Muscle of back (tissue), 13 donors: ENCODE measurements around the gene ZNF492. TPM values are rescaled to one million over a fixed set of nuclear protein-coding genes. Genes with fewer than 3 reads are reported as not detected.
A peak's percentile ranks its signal among the peaks of the same experiment; 100 is the strongest.

Experiments
- DNase-seq, 3 donors: peaks; one replicate each; pipeline versions ENCODE4 v3.0.0 to v3.0.0-alpha.2; 2013
- long read RNA-seq, 9 donors: transcript quantifications; one replicate each; lab custom pipeline, GENCODE V29; 2026
- polyA plus RNA-seq, 10 donors: library from polyadenylated mRNA; unstranded; fragments of 120-200 nt; gene quantifications; one replicate each; pipeline ENCODE4 v1.2.1, GENCODE V29; 2013; ENCODE audit not compliant: insufficient read length in 10 of 10

Gene ZNF492
- 1 to 10 TPM in 7 of 10 donors, under 1 TPM in 3; 0.87 to 1.9 (median 1.1) TPM for polyA plus RNA-seq
- long read RNA-seq, donor 1, result 0 reads
- long read RNA-seq, donor 2, full-length matches to known transcripts, result 2 of 2 reads
- long read RNA-seq, donor 2, partial matches to known transcripts, result 0 of 2 reads
- long read RNA-seq, donor 2, other reads (novel, unspliced or antisense), result 0 of 2 reads
- long read RNA-seq, donor 3, result 0 reads
- long read RNA-seq, donor 4, result 0 reads
- long read RNA-seq, donor 5, result 0 reads
- long read RNA-seq, donor 6, full-length matches to known transcripts, result 1 of 1 reads
- long read RNA-seq, donor 6, partial matches to known transcripts, result 0 of 1 reads
- long read RNA-seq, donor 6, other reads (novel, unspliced or antisense), result 0 of 1 reads
- long read RNA-seq, donor 7, result 0 reads
- long read RNA-seq, donor 8, full-length matches to known transcripts, result 2 of 2 reads
- long read RNA-seq, donor 8, partial matches to known transcripts, result 0 of 2 reads
- long read RNA-seq, donor 8, other reads (novel, unspliced or antisense), result 0 of 2 reads
- long read RNA-seq, donor 9, result 0 reads

GRCh38 chr19:22633706-22634449 lies at the start of gene ZNF492:
Gene ZNF492 (plus strand): TSS chr19:22634324. CDS start chr19:22653400, 19,076 bp downstream.
- peak; percentile 95 to 96 (median 95) for DNase-seq

GRCh38 chr19:22595422-22595821 lies 38.7 kb upstream of the ZNF492 start:
- no peak for DNase-seq

DNA sequence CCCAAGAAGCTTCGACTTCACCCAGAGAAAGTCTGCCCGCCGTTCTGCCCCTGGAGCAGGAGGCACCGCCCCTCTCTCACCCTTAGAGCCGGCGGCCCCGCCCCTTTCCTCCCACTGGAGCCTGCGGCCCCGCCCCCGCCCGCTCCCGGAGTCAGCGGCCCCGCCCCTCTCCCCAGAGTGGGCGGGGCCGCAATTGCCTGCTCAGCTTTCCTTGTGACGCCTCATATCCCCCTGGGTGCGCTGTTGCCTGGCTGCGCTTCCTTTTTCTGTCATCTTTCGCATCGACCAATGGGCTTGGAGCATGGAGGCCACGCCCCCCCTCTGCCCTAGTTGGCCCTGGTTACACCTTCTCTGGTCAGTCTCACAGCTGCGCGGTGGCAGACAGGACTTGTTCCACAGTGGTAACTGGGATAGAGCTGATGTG lies 38.2 kb upstream of the ZNF492 start:
- DNase-seq, result no peak

DNA sequence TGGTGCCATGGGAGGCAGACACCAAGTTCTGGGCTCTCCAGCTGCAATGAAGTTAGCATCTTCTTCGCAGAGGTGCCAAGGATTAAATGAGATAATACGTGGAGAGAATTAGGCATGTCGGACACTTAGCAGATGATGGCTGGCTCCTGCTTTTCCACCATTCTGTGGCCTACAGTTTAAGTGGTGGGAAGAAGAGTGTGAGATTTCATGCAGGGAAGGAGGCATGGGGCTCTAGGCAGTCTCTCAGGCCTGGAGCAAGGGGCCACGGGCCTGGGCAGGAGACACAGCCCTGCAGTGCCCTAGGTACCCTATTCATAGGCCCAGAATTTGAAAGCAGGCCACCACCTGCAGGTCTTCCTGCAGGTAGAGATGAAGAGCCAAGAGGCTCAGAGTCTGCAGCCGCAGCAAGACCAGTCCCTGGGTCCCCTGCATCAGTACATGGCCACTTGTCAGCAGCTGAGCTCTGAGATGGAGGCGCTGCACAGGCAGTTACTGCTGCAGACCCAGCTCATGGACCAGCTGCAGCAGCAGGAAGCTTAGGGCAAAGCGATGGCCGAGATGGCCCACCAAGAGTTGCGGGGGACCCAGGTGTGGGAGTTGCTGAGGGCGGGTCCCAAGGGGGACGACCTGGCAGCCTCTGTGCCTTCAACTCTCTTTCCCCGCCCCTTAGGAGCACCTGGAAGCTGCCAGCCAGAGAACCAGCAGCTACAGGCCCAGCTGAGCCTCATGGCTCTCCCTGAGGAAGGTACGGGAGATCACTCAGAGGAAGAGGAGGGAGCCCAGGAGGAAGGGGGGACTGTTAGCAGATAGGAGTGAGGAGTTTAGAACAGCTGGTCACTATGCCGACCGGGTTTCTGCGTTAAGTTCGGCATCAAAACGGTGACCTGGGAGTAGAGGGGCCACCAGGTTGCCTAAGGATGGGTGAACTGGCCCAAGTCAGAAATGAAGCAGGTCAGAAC lies 33.2 kb upstream of the ZNF492 start:
- no peak for DNase-seq

- no peak for DNase-seq
Measured at GRCh38 chr19:22601906-22602630, 32.1 kb upstream of the ZNF492 start.

- DNase-seq, result no peak
Measured at GRCh38 chr19:22602631-22603272, 31.4 kb upstream of the ZNF492 start.

DNA sequence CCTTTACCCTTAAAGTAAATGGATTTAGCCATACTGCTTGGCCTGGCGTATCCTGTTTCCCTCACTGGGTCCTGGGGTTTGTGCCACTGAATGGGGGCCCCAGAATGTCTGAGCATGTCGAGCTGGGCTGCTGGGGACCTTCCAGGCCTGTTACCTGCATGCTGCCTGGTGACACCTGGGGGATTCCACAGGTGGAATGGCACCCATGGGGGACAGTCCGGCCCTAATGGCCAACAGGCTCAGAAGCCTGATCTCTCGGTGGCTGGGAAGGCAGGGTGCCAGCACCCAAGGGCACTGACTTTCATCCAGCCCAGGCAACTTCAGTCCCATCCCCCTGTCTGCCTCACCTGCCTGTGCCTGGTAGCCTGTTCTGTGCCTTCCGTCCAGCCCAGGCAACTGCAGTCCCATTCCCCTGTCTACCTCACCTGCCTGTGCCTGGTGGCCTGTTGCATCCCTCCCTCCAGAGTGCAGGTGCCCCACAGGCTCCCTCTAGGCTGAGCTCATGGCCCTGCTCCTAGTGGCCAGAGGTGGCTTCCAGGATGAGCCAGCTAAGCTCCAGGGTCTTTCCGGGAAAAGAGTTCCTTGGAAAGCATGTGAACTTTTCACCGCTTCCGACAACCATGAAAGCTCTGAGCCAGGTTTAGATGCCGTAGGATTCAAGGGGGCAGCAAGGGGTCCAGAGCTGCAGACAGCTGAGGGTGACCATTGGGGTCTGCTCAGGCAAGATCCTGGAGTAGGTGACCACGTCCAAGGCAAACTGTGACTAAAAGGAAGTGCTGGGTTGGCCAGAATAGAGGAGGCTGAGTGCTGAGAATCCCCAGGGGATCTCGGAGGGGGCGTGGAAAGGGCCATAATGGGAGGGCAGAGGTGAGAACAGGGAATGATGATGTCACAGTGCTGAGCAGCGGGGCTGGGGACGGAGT lies 30.3 kb upstream of the ZNF492 start:
- no peak for DNase-seq

DNA sequence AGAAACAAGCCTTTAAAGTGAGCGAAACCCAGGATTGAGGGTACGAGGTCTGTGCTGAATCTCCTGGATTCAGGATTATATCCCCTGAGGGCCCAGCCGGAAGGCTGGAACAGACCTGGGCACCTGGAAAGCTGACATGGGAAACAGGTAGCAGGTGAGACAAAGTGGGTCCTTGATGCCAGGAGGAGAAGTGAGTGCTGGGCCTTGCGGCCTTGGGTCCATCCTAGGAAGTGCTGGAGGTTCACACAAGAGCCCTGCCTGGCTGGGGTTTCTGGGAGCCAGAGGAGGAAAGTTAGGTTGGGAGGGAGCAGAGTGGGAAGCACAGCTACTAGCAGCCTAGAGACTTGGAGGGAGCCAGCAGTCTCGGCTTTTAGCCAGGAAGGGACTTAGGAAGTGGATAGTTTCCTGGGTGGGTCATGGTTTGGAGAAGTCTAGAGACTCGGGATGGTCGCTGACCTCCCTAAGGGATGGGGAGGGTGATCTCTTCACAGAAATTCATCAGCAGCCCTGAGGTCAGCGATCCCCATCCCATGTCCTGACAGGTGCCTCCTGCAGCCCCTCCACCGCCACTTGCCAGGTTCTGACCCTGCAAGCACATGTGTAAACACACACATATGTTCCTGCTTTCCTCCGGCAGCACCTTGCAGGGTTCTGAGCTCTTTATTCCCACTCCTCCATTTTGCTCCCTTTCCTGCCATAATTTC lies 29.4 kb upstream of the ZNF492 start:
- no peak for DNase-seq

DNA sequence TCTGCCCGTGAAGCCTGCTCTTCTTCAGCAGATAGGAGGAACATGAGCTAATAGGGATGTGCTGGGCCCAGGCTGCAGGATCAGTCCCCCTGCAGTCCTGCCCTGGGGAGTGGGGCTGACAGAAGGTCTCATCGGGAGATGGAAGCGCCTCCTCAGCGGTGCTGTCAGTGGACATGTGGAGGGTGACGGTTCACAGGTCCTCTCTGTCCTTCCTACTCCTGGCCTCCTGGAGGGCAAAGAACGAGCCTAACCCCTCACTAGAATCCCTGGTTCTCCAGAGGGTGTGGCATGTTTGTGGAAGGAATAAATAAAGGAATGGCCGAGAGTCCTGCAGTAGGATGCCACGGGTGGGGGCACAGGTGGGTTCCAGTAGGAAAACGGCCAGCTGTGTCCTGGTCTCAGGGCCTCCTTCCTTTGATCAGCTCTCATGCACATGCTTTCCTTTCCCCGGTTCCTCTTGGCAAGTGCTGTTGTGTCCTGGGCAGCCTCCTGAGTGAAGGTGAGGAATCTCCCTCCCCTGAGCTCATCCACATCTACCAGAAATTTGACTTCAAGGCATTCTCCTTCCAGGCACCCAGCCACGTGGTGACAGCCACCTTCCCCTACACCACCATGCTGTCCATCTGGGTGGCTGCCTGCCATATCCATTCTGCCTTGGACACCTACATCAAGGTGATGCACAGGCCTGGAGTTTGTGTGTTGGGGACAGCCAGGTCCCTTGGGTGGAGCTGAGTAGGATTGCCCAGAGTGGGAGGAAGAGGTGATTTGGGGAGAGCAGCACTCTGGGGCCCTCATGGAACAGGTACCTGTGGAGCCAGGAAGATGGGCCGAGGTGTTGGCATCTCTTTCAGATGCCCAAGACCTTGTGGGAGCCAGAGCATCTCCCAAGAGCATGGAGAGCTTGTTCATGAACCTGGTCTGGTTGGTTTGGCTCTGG lies 28.6 kb upstream of the ZNF492 start:
- no peak for DNase-seq

- DNase-seq, result no peak
Measured at GRCh38 chr19:22606212-22606553, 27.9 kb upstream of the ZNF492 start.

GRCh38 chr19:22606954-22607652 lies 27.0 kb upstream of the ZNF492 start:
- no peak for DNase-seq

GRCh38 chr19:22607653-22608430 lies 26.3 kb upstream of the ZNF492 start:
- DNase-seq, result no peak

DNA sequence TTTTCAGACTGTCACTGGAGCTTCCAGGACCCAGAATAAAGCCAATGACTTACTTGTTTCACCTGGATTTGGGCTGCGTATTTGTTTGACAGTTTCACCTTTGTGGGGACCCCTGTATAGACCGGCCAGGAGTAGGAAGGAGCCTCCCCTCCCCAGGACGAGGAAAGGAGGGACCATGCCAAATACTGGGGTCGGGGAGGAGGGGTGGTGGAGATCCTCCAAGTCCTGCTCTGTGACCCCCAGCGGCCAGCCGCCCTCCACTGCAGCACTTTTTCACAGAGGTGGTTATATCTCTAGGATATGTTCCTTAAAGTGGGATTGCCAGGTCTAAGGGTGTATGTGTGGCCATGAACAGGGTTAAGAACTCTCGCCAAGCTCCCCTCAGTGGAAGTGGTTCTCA lies 25.7 kb upstream of the ZNF492 start:
- DNase-seq, result no peak

DNA sequence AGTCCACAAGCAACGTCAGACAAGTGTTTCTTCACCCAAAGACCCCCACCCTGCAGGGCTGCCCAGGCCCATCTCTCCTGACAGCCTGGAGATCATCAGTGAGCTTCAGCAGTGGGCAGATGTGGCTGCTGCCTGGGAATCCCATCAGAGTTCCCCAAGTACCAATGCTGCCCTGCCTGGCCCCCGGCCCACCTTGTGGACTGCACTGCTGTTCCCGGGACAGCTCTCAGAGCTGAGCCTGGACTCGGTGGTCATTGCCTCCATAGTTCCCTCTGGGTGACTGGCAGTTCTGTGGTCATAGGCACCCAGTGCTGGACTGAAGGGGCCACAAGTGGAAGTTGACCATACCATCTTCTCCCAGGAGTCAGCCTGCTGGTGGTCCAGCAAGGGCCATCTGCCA lies 24.5 kb upstream of the ZNF492 start:
- DNase-seq, result no peak

DNA sequence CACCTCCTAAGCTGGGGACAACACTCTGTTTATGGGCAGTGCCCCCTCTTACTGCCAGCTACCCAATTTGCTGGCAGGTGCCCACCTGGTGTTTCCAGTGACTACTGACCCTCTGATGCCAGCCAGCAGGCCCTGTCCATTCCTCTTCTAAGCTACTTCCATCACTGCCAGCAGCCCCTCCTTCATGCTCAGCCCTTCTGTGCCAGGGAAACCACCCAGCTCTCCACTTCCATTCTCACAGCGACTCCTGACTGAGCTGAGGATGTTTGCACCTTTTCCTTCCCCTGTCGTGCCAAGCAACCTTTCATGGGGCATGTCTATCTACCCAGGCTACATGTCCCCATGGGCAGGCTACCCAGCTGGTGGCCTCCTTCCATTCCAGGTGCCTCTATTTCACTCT lies 24.0 kb upstream of the ZNF492 start:
- DNase-seq, result no peak

DNA sequence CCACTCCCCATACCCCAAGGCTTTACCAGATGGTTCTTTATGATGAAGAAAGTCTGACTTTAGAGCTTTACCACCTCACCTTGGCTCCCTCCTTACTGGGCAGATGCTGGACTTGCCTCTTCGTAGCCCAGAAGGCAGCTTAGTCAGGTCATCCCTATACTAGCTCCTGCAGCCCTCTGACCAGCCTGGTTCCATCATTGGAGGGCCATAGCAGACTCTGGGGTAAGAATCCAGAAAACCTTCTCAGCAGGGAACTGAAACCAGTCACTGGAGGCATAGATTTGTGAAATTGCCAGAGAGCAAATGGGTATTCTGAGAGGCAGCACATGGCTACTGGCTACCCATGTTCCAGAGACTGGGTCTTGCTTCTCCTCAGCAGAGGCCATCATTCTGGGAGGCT lies 21.8 kb upstream of the ZNF492 start:
- DNase-seq, result no peak
